ENCODE results near the gene MARCHF10. TPM values are rescaled to one million over a fixed set of nuclear protein-coding genes. Genes with fewer than 3 reads are reported as not detected.

The MARCHF10 gene
- total RNA-seq, 1 experiment from 2014 or later, result not detected

DNA sequence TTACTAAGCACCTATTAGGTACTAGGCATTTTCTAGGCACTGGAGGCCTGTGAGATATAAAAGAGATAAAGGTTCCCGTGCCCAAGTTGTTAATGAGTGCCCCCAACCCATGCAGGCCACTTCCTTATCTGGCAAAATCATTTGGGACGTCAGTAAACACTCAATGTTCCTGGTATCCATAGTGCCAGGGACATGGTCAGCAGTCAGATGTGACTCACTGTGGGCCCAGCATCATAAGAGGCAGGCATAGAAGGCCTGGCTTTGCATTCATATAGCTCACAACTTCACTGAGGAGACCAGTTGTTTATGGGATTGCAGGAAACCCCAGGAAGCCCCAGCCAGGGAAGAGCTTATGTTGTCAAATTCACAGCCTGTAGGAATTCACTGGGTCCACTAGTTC is 99.5 kb downstream of the MARCHF10 start:
- no TSS peak for BruUV-seq (replicated peaks)
- intact Hi-C loops (cut with micrococcal nuclease; ENCODE audit: unreplicated experiment), result no loop called here
- TF ChIP-seq, protein P1, sequence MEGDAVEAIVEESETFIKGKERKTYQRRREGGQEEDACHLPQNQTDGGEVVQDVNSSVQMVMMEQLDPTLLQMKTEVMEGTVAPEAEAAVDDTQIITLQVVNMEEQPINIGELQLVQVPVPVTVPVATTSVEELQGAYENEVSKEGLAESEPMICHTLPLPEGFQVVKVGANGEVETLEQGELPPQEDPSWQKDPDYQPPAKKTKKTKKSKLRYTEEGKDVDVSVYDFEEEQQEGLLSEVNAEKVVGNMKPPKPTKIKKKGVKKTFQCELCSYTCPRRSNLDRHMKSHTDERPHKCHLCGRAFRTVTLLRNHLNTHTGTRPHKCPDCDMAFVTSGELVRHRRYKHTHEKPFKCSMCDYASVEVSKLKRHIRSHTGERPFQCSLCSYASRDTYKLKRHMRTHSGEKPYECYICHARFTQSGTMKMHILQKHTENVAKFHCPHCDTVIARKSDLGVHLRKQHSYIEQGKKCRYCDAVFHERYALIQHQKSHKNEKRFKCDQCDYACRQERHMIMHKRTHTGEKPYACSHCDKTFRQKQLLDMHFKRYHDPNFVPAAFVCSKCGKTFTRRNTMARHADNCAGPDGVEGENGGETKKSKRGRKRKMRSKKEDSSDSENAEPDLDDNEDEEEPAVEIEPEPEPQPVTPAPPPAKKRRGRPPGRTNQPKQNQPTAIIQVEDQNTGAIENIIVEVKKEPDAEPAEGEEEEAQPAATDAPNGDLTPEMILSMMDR (conservative IDR thresholded peaks at IDR 0.05; ENCODE audit: low read depth, low read length), result no peak
- TF ChIP-seq EZH2 (IDR thresholded peaks at IDR 0.05; ENCODE audit: borderline replicate concordance, low read depth, low read length, poor library complexity, severe bottlenecking), result no peak
- Histone ChIP-seq H3K4me1 (ENCODE audit: insufficient read depth, low read length, poor library complexity, severe bottlenecking) (peaks cover 6% of the 10 kb centered on the region), H3K36me3 (ENCODE audit: insufficient read depth, low read length, poor library complexity, severe bottlenecking) (no peaks in the 10 kb centered on the region), H3K4me3 (ENCODE audit: low read depth, low read length, poor library complexity, severe bottlenecking) (no peak overlapping the region), H3K27me3 (replicated peaks; ENCODE audit: insufficient read depth, low read depth, low read length, poor library complexity) (no peaks in the 10 kb centered on the region), H3K27ac (ENCODE audit: low read depth, low read length, poor library complexity, severe bottlenecking) (no peak overlapping the region), H3K9me3 (ENCODE audit: low read depth, low read length, poor library complexity, severe bottlenecking) (peaks cover 5% of the 10 kb centered on the region)
- CTCF ChIA-PET, result no interaction called here
- POLR2A ChIA-PET (ENCODE audit: low non-redundant PET), result no interaction called here
- no peak for DNase-seq (ENCODE audit: low spot score)

DNA sequence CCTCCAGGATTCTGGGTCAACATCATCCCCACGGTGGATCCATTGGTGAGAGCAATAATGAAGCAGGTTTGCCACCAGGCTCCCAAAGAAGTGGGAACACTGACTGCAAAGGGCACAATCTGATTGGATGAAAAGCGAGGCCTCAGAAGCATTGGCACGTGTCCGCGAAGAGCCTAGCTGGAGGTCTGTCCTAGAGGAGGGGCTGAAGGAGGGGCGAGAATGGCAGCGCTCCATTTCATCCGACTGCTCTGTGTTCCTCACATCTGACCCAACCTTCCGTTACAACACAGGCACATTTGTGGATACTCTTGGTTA is 100.7 kb downstream of the MARCHF10 start:
- no peak for DNase-seq (ENCODE audit: low spot score)
- Histone ChIP-seq H3K4me3 (ENCODE audit: low read depth, low read length, poor library complexity, severe bottlenecking) (no peak overlapping the region), H3K4me1 (ENCODE audit: insufficient read depth, low read length, poor library complexity, severe bottlenecking) (peaks cover 6% of the 10 kb centered on the region), H3K27ac (ENCODE audit: low read depth, low read length, poor library complexity, severe bottlenecking) (no peak overlapping the region), H3K9me3 (ENCODE audit: low read depth, low read length, poor library complexity, severe bottlenecking) (peaks cover 5% of the 10 kb centered on the region), H3K36me3 (ENCODE audit: insufficient read depth, low read length, poor library complexity, severe bottlenecking) (no peaks in the 10 kb centered on the region), H3K27me3 (replicated peaks; ENCODE audit: insufficient read depth, low read depth, low read length, poor library complexity) (no peaks in the 10 kb centered on the region)
- TF ChIP-seq, protein P1 (conservative IDR thresholded peaks at IDR 0.05; ENCODE audit: low read depth, low read length), result no peak
- TF ChIP-seq EZH2 (IDR thresholded peaks at IDR 0.05; ENCODE audit: borderline replicate concordance, low read depth, low read length, poor library complexity, severe bottlenecking), result no peak
- ChIA-PET CTCF (no interaction called here), POLR2A (ENCODE audit: low non-redundant PET) (no interaction called here)
- no TSS peak for BruUV-seq (replicated peaks)
- intact Hi-C loops (cut with micrococcal nuclease; ENCODE audit: unreplicated experiment), result no loop called here

DNA sequence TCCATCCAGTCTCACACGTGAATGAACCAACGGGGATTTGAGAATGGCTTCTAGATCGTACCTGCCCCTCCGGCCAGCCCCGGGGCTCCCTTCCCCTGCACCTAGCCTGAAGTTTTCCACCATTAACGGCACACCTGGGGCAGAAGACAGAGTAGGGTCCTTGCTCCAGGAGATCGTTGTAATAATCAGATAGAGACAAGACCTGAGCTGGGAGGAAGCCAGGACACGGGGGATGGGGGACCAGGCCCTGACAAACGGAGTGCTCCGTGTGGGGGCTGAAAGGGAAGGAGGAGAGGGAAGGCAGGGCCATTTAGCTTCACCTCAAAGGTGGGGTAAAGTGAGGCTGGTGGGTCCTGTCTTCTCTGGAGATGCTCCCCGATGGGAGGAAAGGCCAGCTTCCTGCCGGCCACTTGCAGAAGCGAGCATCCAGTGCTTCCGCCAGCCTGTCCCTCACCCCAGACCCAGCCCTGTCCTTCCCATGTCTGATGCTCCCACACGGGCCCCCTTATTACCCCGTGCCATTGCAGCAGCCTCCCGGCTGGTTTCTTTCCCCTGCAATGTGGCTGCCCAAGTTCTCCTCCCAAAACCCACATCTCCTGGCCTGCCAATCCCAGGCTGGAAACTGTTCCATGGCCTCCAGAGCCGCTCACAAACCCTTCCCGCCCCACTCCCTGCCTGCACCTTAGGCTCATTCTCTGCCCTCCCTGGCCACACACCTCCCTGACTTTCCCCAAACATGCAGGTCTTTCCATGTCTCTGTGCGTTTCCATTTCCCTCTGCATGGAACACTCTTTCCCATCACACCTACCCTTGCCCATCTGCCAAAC is 101.3 kb downstream of the MARCHF10 start:
- intact Hi-C loops (cut with micrococcal nuclease; ENCODE audit: unreplicated experiment), result no loop called here
- no TSS peak for BruUV-seq (replicated peaks)
- DNase-seq (ENCODE audit: low spot score), result no peak
- Histone ChIP-seq H3K4me3 (ENCODE audit: low read depth, low read length, poor library complexity, severe bottlenecking) (no peak overlapping the region), H3K4me1 (ENCODE audit: insufficient read depth, low read length, poor library complexity, severe bottlenecking) (peaks cover 6% of the 10 kb centered on the region), H3K36me3 (ENCODE audit: insufficient read depth, low read length, poor library complexity, severe bottlenecking) (no peaks in the 10 kb centered on the region), H3K27me3 (replicated peaks; ENCODE audit: insufficient read depth, low read depth, low read length, poor library complexity) (no peaks in the 10 kb centered on the region), H3K9me3 (ENCODE audit: low read depth, low read length, poor library complexity, severe bottlenecking) (peaks cover 5% of the 10 kb centered on the region), H3K27ac (ENCODE audit: low read depth, low read length, poor library complexity, severe bottlenecking) (no peak overlapping the region)
- ChIA-PET POLR2A (ENCODE audit: low non-redundant PET) (no interaction called here), CTCF (no interaction called here)
- no peak for TF ChIP-seq EZH2 (IDR thresholded peaks at IDR 0.05; ENCODE audit: borderline replicate concordance, low read depth, low read length, poor library complexity, severe bottlenecking)
- TF ChIP-seq, protein P1 (conservative IDR thresholded peaks at IDR 0.05; ENCODE audit: low read depth, low read length), result no peak
